GM23248 (cell line): ENCODE results near the gene PCDH10. TPM values are rescaled to one million over a fixed set of nuclear protein-coding genes. Genes with fewer than 3 reads are reported as not detected.

Experiments
- DNase-seq: peaks from one replicate; pipeline ENCODE4 v3.0.0-alpha.2; 2015
- H2AFZ ChIP-seq: fragments of 200-600 bp; sonication (generic); 2 replicates; pipeline ENCODE4 v1.6.1; 2016; ENCODE audit warnings: antibody characterized with exemption
- H3F3A ChIP-seq: fragments of 200-600 bp; sonication (generic); 2 replicates; pipeline ENCODE4 v1.6.1; 2016; ENCODE audit warnings: mild to moderate bottlenecking, antibody characterized with exemption, mixed run types; ENCODE audit not compliant: insufficient read depth
- H3K27ac ChIP-seq: fragments of 200-600 bp; sonication (generic); 2 replicates; pipeline ENCODE4 v1.5.1; 2016; ENCODE audit warnings: mild to moderate bottlenecking
- H3K27me3 ChIP-seq: fragments of 200-600 bp; sonication (generic); replicated peaks from 2 replicates; pipeline ENCODE4 v1.6.1; 2016; ENCODE audit warnings: mild to moderate bottlenecking; ENCODE audit not compliant: insufficient read depth
- H3K36me3 ChIP-seq: fragments of 200-600 bp; sonication (generic); 2 replicates; pipeline ENCODE4 v1.6.1; 2016; ENCODE audit warnings: low read depth, mild to moderate bottlenecking
- H3K4me1 ChIP-seq: fragments of 200-600 bp; sonication (generic); 2 replicates; pipeline ENCODE4 v1.6.1; 2016; ENCODE audit warnings: mild to moderate bottlenecking; ENCODE audit not compliant: insufficient read depth
- H3K4me2 ChIP-seq: fragments of 200-600 bp; sonication (generic); one replicate; pipeline ENCODE4 v1.6.1; 2016; ENCODE audit warnings: mild to moderate bottlenecking; ENCODE audit not compliant: unreplicated experiment
- H3K4me3 ChIP-seq: fragments of 200-600 bp; sonication (generic); 2 replicates; pipeline ENCODE4 v1.5.1; 2016; ENCODE audit warnings: mild to moderate bottlenecking
- H3K79me2 ChIP-seq: fragments of 200-600 bp; sonication (generic); 2 replicates; pipeline ENCODE4 v1.6.1; 2016; ENCODE audit warnings: mild to moderate bottlenecking; ENCODE audit not compliant: insufficient read depth
- H3K9ac ChIP-seq: fragments of 200-600 bp; sonication (generic); 2 replicates; pipeline ENCODE4 v1.6.1; 2016; ENCODE audit warnings: mild to moderate bottlenecking
- H3K9me2 ChIP-seq: fragments of 200-600 bp; sonication (generic); 2 replicates; pipeline ENCODE4 v1.6.1; 2016; ENCODE audit warnings: mixed run types, mild to moderate bottlenecking, moderate library complexity; ENCODE audit not compliant: insufficient read depth
- H3K9me3 ChIP-seq: fragments of 200-600 bp; sonication (generic); one replicate; pipeline ENCODE4 v1.6.1; 2017; ENCODE audit warnings: low read depth
- H4K20me1 ChIP-seq: fragments of 200-600 bp; sonication (generic); 2 replicates; pipeline ENCODE4 v1.6.0; 2016; ENCODE audit not compliant: insufficient read depth
- EZH2 ChIP-seq: fragments of 200-600 bp; sonication (generic); IDR thresholded peaks from 2 replicates; pipeline ENCODE4 v1.6.1; 2018; ENCODE audit warnings: antibody characterized with exemption, mild to moderate bottlenecking; ENCODE audit not compliant: insufficient read depth, poor library complexity, severe bottlenecking
- EZH2phosphoT487 ChIP-seq: fragments of 200-600 bp; sonication (generic); IDR thresholded peaks from 2 replicates; pipeline ENCODE4 v1.6.1; 2018; ENCODE audit warnings: antibody characterized with exemption, moderate library complexity, mild to moderate bottlenecking, low read depth; ENCODE audit not compliant: insufficient read depth
- WGBS, 2 experiments: methylation state at CpG; one replicate each; pipeline ENCODE4 v1.1.6; 2015 to 2017; ENCODE audit warnings: low lambda C conversion rate in 2 of 2, low coverage in 1 of 2; ENCODE audit errors: missing lambda C conversion rate in 2 of 2; 5-methylcytosine and 5-hydroxymethylcytosine counted together
- in situ Hi-C: fragments of 300-500 bp; cut with MboI; formaldehyde crosslinking; loops from 2 replicates; pipeline ENCODE4 v1.15.0; 2020
- polyA plus RNA-seq: library from polyadenylated mRNA; unstranded; fragments of >200 nt; fragmentation: Nextera tagmentation; extraction: Ambion mirVana; gene quantifications from 2 replicates; pipeline ENCODE4 v1.2.1, GENCODE V29; 2016
- total RNA-seq: library from RNA; depleted of rRNA; stranded (reverse); fragments of >200 nt; shearing (Covaris generic); gene quantifications from 2 replicates; pipeline ENCODE4 v1.2.3, GENCODE V29; 2014

Gene PCDH10
- total and polyA plus RNA-seq, 2 experiments from 2014 or later, result 0.08 to 0.11 TPM

GRCh38 chr4:133131829-133132460 lies 17.1 kb upstream of the PCDH10 start:
- WGBS, 2 experiments, result 12 to 19% methylated on average over 2 of the region's 2 CpGs

GRCh38 chr4:133136833-133137232 lies 12.3 kb upstream of the PCDH10 start:
- H3K4me3 ChIP-seq, result no peak overlapping the region
- no peaks in the 10 kb centered on the region for H3K9me3 ChIP-seq
- 0 out of 2 replicates have a peak, but pooled peaks cover 9% of the 10 kb centered on the region for H3K27me3 ChIP-seq
- H3K27ac ChIP-seq, result no peak overlapping the region
- no peaks in the 10 kb centered on the region for H3K79me2 ChIP-seq
- WGBS, 2 experiments, result 19 to 23% methylated on average over 3 of the region's 3 CpGs
- in situ Hi-C loops, result no loop called here
- no peak overlapping the region for H3K4me2 ChIP-seq
- DNase-seq, result no peak
- H3K4me1 ChIP-seq, result no peaks in the 10 kb centered on the region
- no peaks in the 10 kb centered on the region for H3K36me3 ChIP-seq
- no peak overlapping the region for H2AFZ ChIP-seq
- no peaks in the 10 kb centered on the region for H3F3A ChIP-seq
- TF ChIP-seq EZH2phosphoT487 (no peak), EZH2 (no peak)
- no peaks in the 10 kb centered on the region for H3K9me2 ChIP-seq
- no peak overlapping the region for H3K9ac ChIP-seq
- H4K20me1 ChIP-seq, result no peaks in the 10 kb centered on the region

More at GRCh38 chr4:133131829-133132460, 17.1 kb upstream of the PCDH10 start:
- Histone ChIP-seq H3K9ac (no peak overlapping the region), H3K9me3 (no peaks in the 10 kb centered on the region), H3K9me2 (no peaks in the 10 kb centered on the region), H3K4me2 (no peak overlapping the region), H3F3A (no peaks in the 10 kb centered on the region), H3K27me3 (no peaks in the 10 kb centered on the region), H3K79me2 (no peaks in the 10 kb centered on the region), H3K36me3 (no peaks in the 10 kb centered on the region), H4K20me1 (no peaks in the 10 kb centered on the region), H3K4me3 (no peak overlapping the region), H3K27ac (no peak overlapping the region), H2AFZ (no peak overlapping the region), H3K4me1 (no peaks in the 10 kb centered on the region)
- DNase-seq, result no peak
- in situ Hi-C loops, result no loop called here
- no peak for TF ChIP-seq EZH2
- TF ChIP-seq EZH2phosphoT487, result no peak

DNA sequence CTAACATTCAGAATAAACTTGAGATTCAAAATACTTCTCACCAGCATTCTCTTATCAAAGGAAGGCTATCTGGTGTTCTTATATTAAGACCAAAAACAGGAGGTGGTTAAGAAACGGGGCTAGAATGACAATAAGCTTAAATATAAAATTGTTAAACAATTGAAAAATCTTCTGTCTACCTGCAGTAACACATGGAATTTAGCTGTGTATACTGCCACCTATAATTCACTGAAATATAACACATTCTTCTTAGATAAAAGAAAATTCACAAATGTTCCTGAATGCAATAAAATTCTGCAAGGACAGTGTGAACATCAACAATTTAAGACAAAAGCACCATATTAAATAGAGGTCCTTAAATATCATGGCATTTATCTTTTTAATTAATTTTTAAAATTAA lies 11.5 kb upstream of the PCDH10 start:
- TF ChIP-seq EZH2phosphoT487, result no peak
- no peak for TF ChIP-seq EZH2
- Histone ChIP-seq H3K4me3 (no peak overlapping the region), H2AFZ (no peak overlapping the region), H3K9me3 (no peaks in the 10 kb centered on the region), H3K27ac (no peak overlapping the region), H3K4me2 (no peak overlapping the region), H3K9ac (no peak overlapping the region), H3K27me3 (0 out of 2 replicates have a peak, but pooled peaks cover 15% of the 10 kb centered on the region), H3K4me1 (no peaks in the 10 kb centered on the region), H3F3A (no peaks in the 10 kb centered on the region), H3K36me3 (no peaks in the 10 kb centered on the region), H3K9me2 (no peaks in the 10 kb centered on the region), H3K79me2 (no peaks in the 10 kb centered on the region), H4K20me1 (no peaks in the 10 kb centered on the region)
- 10 to 14% methylated on average over 1 of the region's 1 CpG for WGBS, 2 experiments
- no peak for DNase-seq
- in situ Hi-C loops, result no loop called here

- Histone ChIP-seq H2AFZ (no peak overlapping the region), H3K9me2 (no peaks in the 10 kb centered on the region), H3K4me3 (no peak overlapping the region), H3K4me2 (no peak overlapping the region), H3K27ac (no peak overlapping the region), H3K9ac (no peak overlapping the region), H3K4me1 (no peaks in the 10 kb centered on the region), H3F3A (no peaks in the 10 kb centered on the region), H3K9me3 (no peaks in the 10 kb centered on the region), H3K36me3 (no peaks in the 10 kb centered on the region), H3K79me2 (no peaks in the 10 kb centered on the region), H3K27me3 (peaks cover 45% of the 10 kb centered on the region), H4K20me1 (no peaks in the 10 kb centered on the region)
- DNase-seq, result no peak
- 22% methylated on average over 3 of the region's 3 CpGs for WGBS, 2 experiments
- in situ Hi-C loops, result no loop called here
- TF ChIP-seq EZH2, result no peak
- no peak for TF ChIP-seq EZH2phosphoT487
Measured at GRCh38 chr4:133143775-133144430, 5.2 kb upstream of the PCDH10 start.
